Panc1 (cell line): ENCODE data around the gene AMIGO3. TPM values are rescaled to one million over a fixed set of nuclear protein-coding genes. Genes with fewer than 3 reads are reported as not detected.
A peak's percentile ranks its signal among the peaks of the same experiment; 100 is the strongest.

Source experiments
- ATAC-seq: fragments of 200-7000 bp; cut with Tn5 transposase; 2 replicates; pipeline ENCODE4 v1.9.1; 2020; ENCODE audit warnings: mild to moderate bottlenecking, moderate library complexity
- BruUV-seq: library from RNA; stranded (reverse); fragments of 400-500 nt; replicated peaks from 2 replicates; lab custom pipeline; 2021; lab: Mats Ljungman, UMichigan
- CTCF ChIA-PET: fragments of 300-600 bp; sonication (Branson Sonifier 250); formaldehyde crosslinking; loops from one replicate; lab custom pipeline; 2022; ENCODE audit warnings: antibody characterized with exemption; lab: Charles Lee
- POLR2A ChIA-PET: fragments of 300-600 bp; sonication (Branson Sonifier 250); formaldehyde crosslinking; loops from one replicate; lab custom pipeline; 2022; ENCODE audit warnings: antibody characterized with exemption; lab: Charles Lee
- DNase-seq: peaks from one replicate; pipeline ENCODE4 v3.0.0-alpha.2; 2010; ENCODE audit warnings: low read depth, low spot score
- H3K27ac ChIP-seq: 2 replicates; pipeline ENCODE4 v1.5.1; 2011; ENCODE audit warnings: mild to moderate bottlenecking, low read length, inconsistent platforms
- H3K27me3 ChIP-seq: fragments of 200-500 bp; sonication (Bioruptor generic); 2 replicates; pipeline ENCODE4 v1.6.0; 2014; ENCODE audit warnings: low read length, inconsistent platforms; ENCODE audit not compliant: control insufficient read depth, insufficient read depth
- H3K36me3 ChIP-seq: fragments of 200-500 bp; sonication (Bioruptor generic); 2 replicates; pipeline ENCODE4 v1.5.1; 2014; ENCODE audit warnings: inconsistent platforms, mild to moderate bottlenecking, low read length, moderate library complexity; ENCODE audit not compliant: control insufficient read depth, insufficient read depth
- H3K4me1 ChIP-seq: 2 replicates; pipeline ENCODE4 v1.5.1; 2011; ENCODE audit warnings: inconsistent platforms, mild to moderate bottlenecking, low read length, moderate library complexity; ENCODE audit not compliant: control insufficient read depth, insufficient read depth
- H3K4me3 ChIP-seq, 2 experiments: 2 replicates each; pipeline ENCODE4 v1.5.1; 2011 to 2012; ENCODE audit warnings: low read depth in 2 of 2, low read length in 2 of 2, mild to moderate bottlenecking in 2 of 2, inconsistent platforms in 1 of 2, moderate library complexity in 1 of 2
- H3K9me3 ChIP-seq: fragments of 200-500 bp; sonication (Bioruptor generic); 2 replicates; pipeline ENCODE4 v1.5.1; 2014; ENCODE audit warnings: low read depth, mild to moderate bottlenecking, inconsistent platforms, low read length, moderate library complexity; ENCODE audit not compliant: control insufficient read depth, insufficient read depth
- POLR2AphosphoS5 ChIP-seq: IDR thresholded peaks from 2 replicates; pipeline ENCODE4 v1.6.1; 2012; ENCODE audit warnings: mild to moderate bottlenecking, low read depth, low read length, moderate library complexity
- SIN3A ChIP-seq: IDR thresholded peaks from 2 replicates; pipeline ENCODE4 v1.6.1; 2012; ENCODE audit warnings: low read depth, mild to moderate bottlenecking, low read length, moderate library complexity, borderline replicate concordance; ENCODE audit not compliant: insufficient read depth
- TCF7L2 ChIP-seq: IDR thresholded peaks from 2 replicates; pipeline ENCODE4 v1.6.1; 2011; ENCODE audit warnings: mild to moderate bottlenecking, low read depth, low read length, inconsistent platforms
- in situ Hi-C: cut with HindIII; loops from 2 replicates; pipeline ENCODE4 v1.10.0; 2016; ENCODE audit warnings: low sequenced_read_pairs, low pct_unique_long_range_greater_than_20kb
- intact Hi-C: fragments of 100-400 bp; cut with micrococcal nuclease; formaldehyde crosslinking; loops from one replicate; pipeline ENCODE4 v1.10.0; 2022; ENCODE audit not compliant: unreplicated experiment
- total RNA-seq: library from RNA; stranded (reverse); gene quantifications from one replicate; pipeline ENCODE4 v1.2.1, GENCODE V29; 2021; ENCODE audit not compliant: unreplicated experiment
- TF ChIP-seq, protein P1 (sequence below), 2 experiments: IDR thresholded peaks; 2 replicates each; pipeline ENCODE4 v1.6.1; 2011 to 2012; ENCODE audit warnings: low read depth in 2 of 2, control low read depth in 1 of 2, low read length in 1 of 2, mild to moderate bottlenecking in 1 of 2, moderate library complexity in 1 of 2; ENCODE audit not compliant: insufficient read depth in 1 of 2
- TF ChIP-seq, protein P2 (sequence below): fragments of 450-650 bp; IDR thresholded peaks from 2 replicates; pipeline ENCODE4 v1.5.1; 2017; ENCODE audit warnings: mild to moderate bottlenecking

The AMIGO3 gene
- total RNA-seq, 1 experiment from 2014 or later = 0.72 TPM

DNA sequence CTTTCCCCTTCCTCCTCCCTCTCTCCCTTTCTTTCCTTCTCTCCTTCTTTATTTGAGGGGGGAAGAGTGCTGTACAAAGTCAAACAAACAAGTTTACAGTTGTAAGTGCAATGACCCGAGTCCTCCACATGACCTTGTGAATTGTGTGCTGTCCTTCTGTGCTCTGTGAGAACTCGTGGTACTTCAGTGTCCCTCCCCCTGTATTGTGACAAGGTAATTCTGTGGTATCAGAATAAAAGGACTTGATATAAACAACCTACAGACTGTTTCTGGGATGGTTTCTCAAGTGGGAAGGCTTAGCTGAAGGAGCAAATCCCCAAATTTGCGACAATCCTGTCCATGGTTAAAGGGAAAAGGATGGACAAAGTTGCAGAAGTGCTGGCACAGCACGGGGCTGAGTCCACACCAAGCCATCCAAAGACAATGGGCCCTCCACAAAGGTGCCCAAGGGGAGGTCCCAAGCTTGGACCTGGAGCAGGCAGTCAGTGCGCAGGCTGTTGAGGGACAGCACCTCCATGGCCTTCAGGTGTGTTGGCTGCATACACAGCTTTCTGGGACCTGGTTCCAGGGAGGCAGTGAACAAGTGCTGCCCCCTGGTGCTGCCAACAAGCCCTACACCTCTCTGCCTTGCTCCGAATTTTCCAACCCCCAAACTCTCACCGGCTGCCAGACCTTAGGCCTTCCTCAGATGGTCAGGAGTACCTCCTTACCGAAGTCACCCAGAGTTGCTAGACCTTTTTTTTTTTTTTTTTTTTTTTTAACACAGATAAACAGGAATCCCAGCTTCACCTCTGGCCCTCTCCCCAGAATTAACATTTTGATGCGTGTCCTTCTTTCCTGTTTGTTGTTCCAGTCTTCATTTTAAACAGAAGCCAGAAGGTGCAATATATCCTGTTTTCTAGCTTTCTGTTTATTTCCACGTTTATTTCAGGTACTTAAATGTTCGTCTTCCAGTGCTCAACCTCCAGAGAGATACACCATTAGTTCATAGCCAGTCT is 47.9 kb downstream of the AMIGO3 start:
- Histone ChIP-seq H3K4me1 (peaks cover 11% of the 10 kb centered on the region), H3K36me3 (peaks cover 4% of the 10 kb centered on the region), H3K4me3 (no peak overlapping the region), H3K27ac (no peak overlapping the region), H3K9me3 (no peaks in the 10 kb centered on the region), H3K27me3 (no peaks in the 10 kb centered on the region)
- ChIA-PET POLR2A (no interaction called here), CTCF (interaction anchor here (0.7 to 3.2 kb wide), 4 partner anchors 119 to 352 kb away, joined by 8 to 30 read pairs (median 10); no protein-coding TSS in a partner anchor)
- intact Hi-C loops = loop anchor here (2.0 kb wide), 1 partner anchor 131 kb away; no protein-coding TSS in a partner anchor
- peak; percentile 20; the same call in 1 of the 2 replicates for TF ChIP-seq POLR2AphosphoS5
- TF ChIP-seq, protein P1, sequence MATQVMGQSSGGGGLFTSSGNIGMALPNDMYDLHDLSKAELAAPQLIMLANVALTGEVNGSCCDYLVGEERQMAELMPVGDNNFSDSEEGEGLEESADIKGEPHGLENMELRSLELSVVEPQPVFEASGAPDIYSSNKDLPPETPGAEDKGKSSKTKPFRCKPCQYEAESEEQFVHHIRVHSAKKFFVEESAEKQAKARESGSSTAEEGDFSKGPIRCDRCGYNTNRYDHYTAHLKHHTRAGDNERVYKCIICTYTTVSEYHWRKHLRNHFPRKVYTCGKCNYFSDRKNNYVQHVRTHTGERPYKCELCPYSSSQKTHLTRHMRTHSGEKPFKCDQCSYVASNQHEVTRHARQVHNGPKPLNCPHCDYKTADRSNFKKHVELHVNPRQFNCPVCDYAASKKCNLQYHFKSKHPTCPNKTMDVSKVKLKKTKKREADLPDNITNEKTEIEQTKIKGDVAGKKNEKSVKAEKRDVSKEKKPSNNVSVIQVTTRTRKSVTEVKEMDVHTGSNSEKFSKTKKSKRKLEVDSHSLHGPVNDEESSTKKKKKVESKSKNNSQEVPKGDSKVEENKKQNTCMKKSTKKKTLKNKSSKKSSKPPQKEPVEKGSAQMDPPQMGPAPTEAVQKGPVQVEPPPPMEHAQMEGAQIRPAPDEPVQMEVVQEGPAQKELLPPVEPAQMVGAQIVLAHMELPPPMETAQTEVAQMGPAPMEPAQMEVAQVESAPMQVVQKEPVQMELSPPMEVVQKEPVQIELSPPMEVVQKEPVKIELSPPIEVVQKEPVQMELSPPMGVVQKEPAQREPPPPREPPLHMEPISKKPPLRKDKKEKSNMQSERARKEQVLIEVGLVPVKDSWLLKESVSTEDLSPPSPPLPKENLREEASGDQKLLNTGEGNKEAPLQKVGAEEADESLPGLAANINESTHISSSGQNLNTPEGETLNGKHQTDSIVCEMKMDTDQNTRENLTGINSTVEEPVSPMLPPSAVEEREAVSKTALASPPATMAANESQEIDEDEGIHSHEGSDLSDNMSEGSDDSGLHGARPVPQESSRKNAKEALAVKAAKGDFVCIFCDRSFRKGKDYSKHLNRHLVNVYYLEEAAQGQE (IDR thresholded peaks at IDR 0.05; ENCODE audit: insufficient read depth in 1 of 2, low read depth in 2 of 2, low read length in 1 of 2) = no peak
- TF ChIP-seq SIN3A = no peak
- TF ChIP-seq, protein P2, sequence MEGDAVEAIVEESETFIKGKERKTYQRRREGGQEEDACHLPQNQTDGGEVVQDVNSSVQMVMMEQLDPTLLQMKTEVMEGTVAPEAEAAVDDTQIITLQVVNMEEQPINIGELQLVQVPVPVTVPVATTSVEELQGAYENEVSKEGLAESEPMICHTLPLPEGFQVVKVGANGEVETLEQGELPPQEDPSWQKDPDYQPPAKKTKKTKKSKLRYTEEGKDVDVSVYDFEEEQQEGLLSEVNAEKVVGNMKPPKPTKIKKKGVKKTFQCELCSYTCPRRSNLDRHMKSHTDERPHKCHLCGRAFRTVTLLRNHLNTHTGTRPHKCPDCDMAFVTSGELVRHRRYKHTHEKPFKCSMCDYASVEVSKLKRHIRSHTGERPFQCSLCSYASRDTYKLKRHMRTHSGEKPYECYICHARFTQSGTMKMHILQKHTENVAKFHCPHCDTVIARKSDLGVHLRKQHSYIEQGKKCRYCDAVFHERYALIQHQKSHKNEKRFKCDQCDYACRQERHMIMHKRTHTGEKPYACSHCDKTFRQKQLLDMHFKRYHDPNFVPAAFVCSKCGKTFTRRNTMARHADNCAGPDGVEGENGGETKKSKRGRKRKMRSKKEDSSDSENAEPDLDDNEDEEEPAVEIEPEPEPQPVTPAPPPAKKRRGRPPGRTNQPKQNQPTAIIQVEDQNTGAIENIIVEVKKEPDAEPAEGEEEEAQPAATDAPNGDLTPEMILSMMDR = peak; percentile 89
- DNase-seq = peak; percentile 45
- ATAC-seq = peak; percentile 29; the same call in 1 of the 2 replicates
- in situ Hi-C loops = no loop called here
- no TSS peak for BruUV-seq

DNA sequence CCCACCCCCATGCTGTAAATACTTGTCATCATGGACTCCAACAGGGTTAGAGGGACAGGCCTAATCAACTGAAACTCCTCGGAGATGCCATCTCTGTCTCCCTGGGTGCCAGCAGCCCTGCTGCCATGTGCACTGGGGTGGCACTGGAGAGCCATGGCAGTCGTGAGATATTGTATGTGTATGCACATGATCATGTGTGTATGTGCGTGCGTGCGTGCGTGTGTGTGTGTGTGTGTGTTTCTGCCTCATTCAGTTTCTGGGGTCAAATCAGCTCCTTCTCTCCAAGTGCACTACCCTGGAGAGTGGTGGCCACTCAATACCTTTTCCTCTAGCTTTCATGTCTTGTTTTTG is 48.6 kb downstream of the AMIGO3 start:
- ChIA-PET POLR2A (no interaction called here), CTCF (interaction anchor here (3.2 kb wide), 1 partner anchor 131 kb away, joined by 30 read pairs; no protein-coding TSS in a partner anchor)
- TF ChIP-seq, protein P2 = no peak
- TF ChIP-seq SIN3A = no peak
- TF ChIP-seq, protein P1 (IDR thresholded peaks at IDR 0.05; ENCODE audit: insufficient read depth in 1 of 2, low read depth in 2 of 2, low read length in 1 of 2) = no peak
- no peak for TF ChIP-seq TCF7L2
- no peak for TF ChIP-seq POLR2AphosphoS5
- Histone ChIP-seq H3K9me3 (no peaks in the 10 kb centered on the region), H3K36me3 (peaks cover 4% of the 10 kb centered on the region), H3K27ac (no peak overlapping the region), H3K4me3 (no peak overlapping the region), H3K4me1 (peaks cover 11% of the 10 kb centered on the region), H3K27me3 (no peaks in the 10 kb centered on the region)
- no TSS peak for BruUV-seq
- in situ Hi-C loops (no loop called here), intact Hi-C loops (loop anchor here (2.0 kb wide), 1 partner anchor 130 kb away; no protein-coding TSS in a partner anchor)
- DNase-seq (no peak), ATAC-seq (no peak)
